HEK293T (cell line): ENCODE results near the gene CRBN.

ENCODE experiments used
- CTCF ChIA-PET: fragments of 350-600 bp; formaldehyde crosslinking; extraction: SDS; loops from one replicate; lab custom pipeline; 2021; ENCODE audit warnings: antibody characterized with exemption, inconsistent platforms; lab: Yijun Ruan, JAX
- POLR2A ChIA-PET: fragments of 350-600 bp; formaldehyde crosslinking; extraction: SDS; loops from one replicate; lab custom pipeline; 2020; ENCODE audit warnings: antibody characterized with exemption, inconsistent platforms; lab: Yijun Ruan, JAX
- DNase-seq: peaks from one replicate; pipeline ENCODE4 v3.0.0; 2012; ENCODE audit warnings: mixed read lengths; ENCODE audit errors: extremely low spot score
- ARNT ChIP-seq: fragments of 450-650 bp; IDR thresholded peaks from 2 replicates; pipeline ENCODE4 v1.6.1; 2017; ENCODE audit warnings: mild to moderate bottlenecking
- BHLHE40 ChIP-seq: fragments of 450-650 bp; IDR thresholded peaks from 2 replicates; pipeline ENCODE4 v1.6.1; 2016; ENCODE audit warnings: mild to moderate bottlenecking, moderate library complexity, borderline replicate concordance
- CTBP1 ChIP-seq: fragments of 450-650 bp; IDR thresholded peaks from 2 replicates; pipeline ENCODE4 v1.6.1; 2016; ENCODE audit warnings: borderline replicate concordance
- ELF4 ChIP-seq: fragments of 450-650 bp; IDR thresholded peaks from 2 replicates; pipeline ENCODE4 v1.6.1; 2017; ENCODE audit warnings: antibody characterized with exemption
- FOXA1 ChIP-seq: fragments of 450-650 bp; IDR thresholded peaks from 2 replicates; pipeline ENCODE4 v1.6.1; 2016; ENCODE audit warnings: mild to moderate bottlenecking
- FOXK2 ChIP-seq: fragments of 450-650 bp; IDR thresholded peaks from 2 replicates; pipeline ENCODE4 v1.6.1; 2016; ENCODE audit warnings: mild to moderate bottlenecking
- FOXM1 ChIP-seq: fragments of 450-650 bp; IDR thresholded peaks from 2 replicates; pipeline ENCODE4 v1.6.1; 2017; ENCODE audit warnings: mild to moderate bottlenecking, borderline replicate concordance
- HDGF ChIP-seq: fragments of 450-650 bp; IDR thresholded peaks from 2 replicates; pipeline ENCODE4 v1.6.1; 2017; ENCODE audit warnings: antibody characterized with exemption, borderline replicate concordance
- L3MBTL2 ChIP-seq: fragments of 450-650 bp; conservative IDR thresholded peaks from 2 replicates; pipeline ENCODE4 v1.6.1; 2016; ENCODE audit warnings: mild to moderate bottlenecking
- LEF1 ChIP-seq: fragments of 450-650 bp; IDR thresholded peaks from 2 replicates; pipeline ENCODE4 v1.6.1; 2017; ENCODE audit warnings: mild to moderate bottlenecking, borderline replicate concordance
- NFRKB ChIP-seq: fragments of 450-650 bp; IDR thresholded peaks from 2 replicates; pipeline ENCODE4 v1.6.1; 2016; ENCODE audit warnings: mild to moderate bottlenecking, moderate library complexity
- SP1 ChIP-seq: fragments of 450-650 bp; IDR thresholded peaks from 2 replicates; pipeline ENCODE4 v1.6.1; 2017
- SUZ12 ChIP-seq: fragments of 450-650 bp; IDR thresholded peaks from 2 replicates; pipeline ENCODE4 v1.6.1; 2016; ENCODE audit warnings: mild to moderate bottlenecking
- TARDBP ChIP-seq: fragments of 450-650 bp; IDR thresholded peaks from 2 replicates; pipeline ENCODE4 v1.6.1; 2016
- ZNF384 ChIP-seq: fragments of 450-650 bp; IDR thresholded peaks from 2 replicates; pipeline ENCODE4 v1.6.1; 2016
- TF ChIP-seq, protein P1 (sequence below): fragments of 450-650 bp; IDR thresholded peaks from 2 replicates; pipeline ENCODE4 v1.6.1; 2016

CRBN gene

GRCh38 chr3:3184876-3185275, 5.4 kb upstream of the CRBN start:
- ChIA-PET POLR2A (no interaction called here), CTCF (no interaction called here)
- no peak for DNase-seq
- TF ChIP-seq LEF1 (no peak), HDGF (no peak), FOXM1 (no peak), ELF4 (no peak), CTBP1 (no peak), SUZ12 (no peak), SP1 (no peak), TARDBP (no peak), ZNF384 (no peak), L3MBTL2 (no peak), FOXK2 (no peak), NFRKB (no peak), ARNT (no peak), FOXA1 (no peak)
- TF ChIP-seq, protein P1, sequence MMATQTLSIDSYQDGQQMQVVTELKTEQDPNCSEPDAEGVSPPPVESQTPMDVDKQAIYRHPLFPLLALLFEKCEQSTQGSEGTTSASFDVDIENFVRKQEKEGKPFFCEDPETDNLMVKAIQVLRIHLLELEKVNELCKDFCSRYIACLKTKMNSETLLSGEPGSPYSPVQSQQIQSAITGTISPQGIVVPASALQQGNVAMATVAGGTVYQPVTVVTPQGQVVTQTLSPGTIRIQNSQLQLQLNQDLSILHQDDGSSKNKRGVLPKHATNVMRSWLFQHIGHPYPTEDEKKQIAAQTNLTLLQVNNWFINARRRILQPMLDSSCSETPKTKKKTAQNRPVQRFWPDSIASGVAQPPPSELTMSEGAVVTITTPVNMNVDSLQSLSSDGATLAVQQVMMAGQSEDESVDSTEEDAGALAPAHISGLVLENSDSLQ, result no peak

- POLR2A ChIA-PET, result no interaction called here
- CTCF ChIA-PET, result interaction anchor here (0.6 kb wide), 1 partner anchor 250 kb away, joined by 3 read pairs; no protein-coding TSS in a partner anchor
- no peak for DNase-seq
- TF ChIP-seq BHLHE40, result no peak
- TF ChIP-seq SUZ12, result no peak
- no peak for TF ChIP-seq L3MBTL2
- TF ChIP-seq FOXK2, result no peak
- TF ChIP-seq FOXA1, result no peak
- TF ChIP-seq HDGF, result no peak
- TF ChIP-seq LEF1, result no peak
- no peak for TF ChIP-seq NFRKB
- TF ChIP-seq, protein P1, result no peak
- TF ChIP-seq ARNT, result no peak
- no peak for TF ChIP-seq ELF4
- no peak for TF ChIP-seq FOXM1
- TF ChIP-seq CTBP1, result no peak
- no peak for TF ChIP-seq TARDBP
- no peak for TF ChIP-seq ZNF384
- no peak for TF ChIP-seq SP1
Measured at GRCh38 chr3:3180456-3180855, 965 bp upstream of the CRBN start.

DNA sequence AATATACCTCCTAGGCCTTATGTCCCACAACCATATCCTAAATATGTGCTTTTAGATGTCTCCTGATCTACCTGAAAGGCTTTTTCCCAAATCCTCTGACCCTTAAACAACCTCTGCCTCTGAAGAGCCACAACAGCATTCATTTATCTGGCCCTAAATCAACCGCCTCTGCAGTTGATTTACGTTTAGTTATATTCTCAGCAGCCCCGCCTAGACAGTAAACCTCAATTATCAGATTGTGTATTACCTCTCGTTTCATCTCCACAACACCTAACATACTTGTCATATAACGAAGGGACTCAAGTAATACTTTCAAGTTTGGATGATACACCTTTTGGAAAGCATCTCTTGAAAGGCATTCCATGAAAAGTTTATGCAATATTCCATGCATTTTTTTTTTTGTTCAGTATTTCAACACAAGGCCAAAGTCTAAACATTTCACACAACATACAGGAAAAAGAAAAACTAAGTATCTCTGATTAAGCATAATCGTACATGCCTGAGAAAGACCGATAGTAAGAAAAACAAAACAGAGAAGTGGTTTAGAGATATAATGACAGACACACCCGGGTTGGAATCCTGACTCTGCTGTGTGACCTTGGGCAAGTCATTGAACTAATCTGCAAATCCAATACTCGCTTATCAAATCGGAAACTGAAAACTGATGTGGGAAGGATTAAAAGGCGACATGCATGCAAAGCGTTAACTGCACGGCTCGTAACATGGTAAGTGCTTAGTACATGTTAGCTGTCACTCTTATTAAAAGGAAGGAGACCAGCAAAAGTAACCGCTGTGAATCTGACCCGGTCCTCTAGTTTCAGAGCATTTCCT, 778 bp downstream of the CRBN start:
- no peak for DNase-seq
- POLR2A ChIA-PET, result no interaction called here
- CTCF ChIA-PET, result no interaction called here
- TF ChIP-seq FOXA1, result no peak
- TF ChIP-seq, protein P1, result peak; percentile 19; the same call in 1 of the 2 replicates
- TF ChIP-seq SUZ12, result no peak
- no peak for TF ChIP-seq TARDBP
- no peak for TF ChIP-seq FOXK2

DNA sequence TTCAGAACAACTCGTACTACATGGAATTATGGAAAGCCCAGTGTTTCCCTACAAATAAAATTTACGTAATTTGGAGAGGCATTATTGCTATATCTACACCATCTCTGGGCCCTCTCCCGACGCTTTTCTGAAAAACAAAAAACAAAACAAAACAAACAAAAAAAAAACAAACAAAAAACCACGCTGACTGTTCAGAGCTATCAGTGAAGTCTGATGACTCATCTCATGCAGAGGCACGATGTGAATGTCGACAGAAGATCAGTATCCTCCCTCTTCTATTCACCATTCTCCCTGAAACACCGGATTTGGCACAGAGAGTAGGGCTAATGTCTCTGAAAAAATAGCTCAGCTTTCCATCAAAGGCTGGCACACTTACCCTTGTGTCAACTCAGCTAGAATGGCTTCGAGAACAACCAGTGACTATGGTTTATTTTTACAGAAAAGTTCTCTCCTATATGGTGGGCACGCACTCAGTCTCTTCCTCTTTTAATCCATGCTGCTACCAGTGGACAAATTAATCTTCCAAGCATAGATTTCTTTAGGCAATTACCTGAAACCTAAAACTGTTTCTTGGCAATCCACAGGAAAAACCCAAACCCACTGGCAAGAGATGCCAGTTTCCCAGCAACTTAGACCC, 1.5 kb downstream of the CRBN start:
- no peak for TF ChIP-seq ZNF384
- no peak for TF ChIP-seq FOXM1
- no peak for TF ChIP-seq TARDBP
- TF ChIP-seq FOXA1, result no peak
- TF ChIP-seq, protein P1, result no peak
- no peak for TF ChIP-seq ELF4
- no peak for TF ChIP-seq CTBP1
- TF ChIP-seq NFRKB, result no peak
- TF ChIP-seq ARNT, result no peak
- no peak for TF ChIP-seq FOXK2
- no peak for TF ChIP-seq LEF1
- no peak for TF ChIP-seq SP1
- no peak for TF ChIP-seq HDGF
- TF ChIP-seq L3MBTL2, result no peak
- ChIA-PET POLR2A (no interaction called here), CTCF (no interaction called here)
- no peak for DNase-seq

- ChIA-PET CTCF (no interaction called here), POLR2A (no interaction called here)
- TF ChIP-seq LEF1 (no peak), HDGF (no peak), TARDBP (no peak), ZNF384 (no peak), BHLHE40 (no peak), CTBP1 (no peak), FOXA1 (no peak), ARNT (no peak), FOXK2 (no peak), L3MBTL2 (no peak), NFRKB (no peak), ELF4 (no peak)
- TF ChIP-seq, protein P1, result no peak
- DNase-seq, result no peak
Measured at GRCh38 chr3:3172627-3173026, 6.9 kb downstream of the CRBN start.
